Vagina (tissue), 2 donors: ENCODE measurements around the gene ZNF276. TPM values are rescaled to one million over a fixed set of nuclear protein-coding genes. Genes with fewer than 3 reads are reported as not detected.

Experiments used
- DNase-seq, 2 donors: peaks; one replicate each; pipeline ENCODE4 v3.0.0-alpha.2; 2017; ENCODE audit errors: extremely low spot score in 2 of 2
- H3K27ac ChIP-seq: fragments of 200-600 bp; sonication (generic); one replicate; pipeline ENCODE4 v1.5.1; 2019
- H3K27me3 ChIP-seq: fragments of 200-600 bp; sonication (generic); one replicate; pipeline ENCODE4 v1.5.1; 2019
- H3K36me3 ChIP-seq, 2 donors: fragments of 200-600 bp; sonication (generic); one replicate each; pipeline ENCODE4 v1.5.1; 2017 to 2019
- H3K4me1 ChIP-seq: fragments of 200-600 bp; sonication (generic); one replicate; pipeline ENCODE4 v1.5.1; 2019
- H3K4me3 ChIP-seq, 2 donors: fragments of 200-600 bp; sonication (generic); 1 replicate in 1 of 2; 2 replicates in 1 of 2; pipeline ENCODE4 v1.5.1; 2016 to 2019
- H3K9me3 ChIP-seq: fragments of 200-600 bp; sonication (generic); one replicate; pipeline ENCODE4 v1.5.1; 2019
- POLR2A ChIP-seq, 2 donors: fragments of 450-650 bp; IDR thresholded peaks; one replicate each; pipeline ENCODE4 v1.6.1; 2017; ENCODE audit warnings: antibody characterized with exemption in 2 of 2, mild to moderate bottlenecking in 2 of 2, moderate library complexity in 2 of 2
- POLR2AphosphoS5 ChIP-seq, 2 donors: sonication (generic); formaldehyde crosslinking; IDR thresholded peaks; one replicate each; pipeline ENCODE4 v1.9.0; 2017; ENCODE audit warnings: antibody characterized with exemption in 2 of 2, mild to moderate bottlenecking in 2 of 2, low read depth in 1 of 2; ENCODE audit not compliant: insufficient read depth in 1 of 2
- intact Hi-C: fragments of 100-400 bp; cut with DNase I; formaldehyde crosslinking; loops from one replicate; pipeline ENCODE4 v1.15.1; 2023
- total RNA-seq: library from RNA; depleted of rRNA; stranded (reverse); fragments of >200 nt; gene quantifications from one replicate; pipeline ENCODE4 v1.2.3, GENCODE V29; 2016
- TF ChIP-seq, protein P1 (sequence below), 3 experiments: fragments of 450-650 bp in 2 of 3; fragments of 200-600 bp in 1 of 3; sonication (generic) in 1 of 3; IDR thresholded peaks; one replicate each; pipeline ENCODE4 v1.5.1; 2017 to 2019; ENCODE audit warnings: antibody characterized with exemption in 3 of 3, mild to moderate bottlenecking in 2 of 3, moderate library complexity in 2 of 3

Gene ZNF276
- total RNA-seq, 1 donor from 2014 or later, result 57.0 TPM

DNA sequence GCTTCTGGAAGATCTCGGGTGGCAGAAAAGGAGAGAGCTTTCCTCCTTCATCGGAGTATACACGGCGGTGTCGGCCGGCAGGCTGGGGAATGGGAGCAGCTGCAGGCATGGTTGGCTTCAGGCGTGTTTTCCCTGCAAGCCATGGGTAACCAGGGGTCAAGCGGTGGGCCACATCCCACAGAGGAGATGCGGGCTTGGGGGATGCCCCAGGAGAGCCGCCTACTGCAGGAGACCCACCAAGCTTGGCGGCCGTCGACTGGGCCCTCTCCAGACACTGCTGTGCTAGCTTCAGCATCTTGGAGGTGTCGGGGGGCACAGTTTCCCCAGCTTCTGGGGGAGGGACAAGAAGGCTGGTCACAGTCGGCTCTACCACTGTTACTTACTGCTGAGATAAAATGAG is 4.8 kb upstream of the ZNF276 start:
- Histone ChIP-seq H3K36me3 (no peaks in the 10 kb centered on the region), H3K27me3 (no peaks in the 10 kb centered on the region), H3K4me3 (no peak overlapping the region), H3K27ac (no peak overlapping the region), H3K4me1 (peaks cover 23% of the 10 kb centered on the region), H3K9me3 (no peaks in the 10 kb centered on the region)
- no peak for TF ChIP-seq POLR2A (IDR thresholded peaks at IDR 0.05)
- TF ChIP-seq, protein P1, sequence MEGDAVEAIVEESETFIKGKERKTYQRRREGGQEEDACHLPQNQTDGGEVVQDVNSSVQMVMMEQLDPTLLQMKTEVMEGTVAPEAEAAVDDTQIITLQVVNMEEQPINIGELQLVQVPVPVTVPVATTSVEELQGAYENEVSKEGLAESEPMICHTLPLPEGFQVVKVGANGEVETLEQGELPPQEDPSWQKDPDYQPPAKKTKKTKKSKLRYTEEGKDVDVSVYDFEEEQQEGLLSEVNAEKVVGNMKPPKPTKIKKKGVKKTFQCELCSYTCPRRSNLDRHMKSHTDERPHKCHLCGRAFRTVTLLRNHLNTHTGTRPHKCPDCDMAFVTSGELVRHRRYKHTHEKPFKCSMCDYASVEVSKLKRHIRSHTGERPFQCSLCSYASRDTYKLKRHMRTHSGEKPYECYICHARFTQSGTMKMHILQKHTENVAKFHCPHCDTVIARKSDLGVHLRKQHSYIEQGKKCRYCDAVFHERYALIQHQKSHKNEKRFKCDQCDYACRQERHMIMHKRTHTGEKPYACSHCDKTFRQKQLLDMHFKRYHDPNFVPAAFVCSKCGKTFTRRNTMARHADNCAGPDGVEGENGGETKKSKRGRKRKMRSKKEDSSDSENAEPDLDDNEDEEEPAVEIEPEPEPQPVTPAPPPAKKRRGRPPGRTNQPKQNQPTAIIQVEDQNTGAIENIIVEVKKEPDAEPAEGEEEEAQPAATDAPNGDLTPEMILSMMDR (IDR thresholded peaks at IDR 0.05), result no peak
- TF ChIP-seq POLR2AphosphoS5 (IDR thresholded peaks at IDR 0.05; ENCODE audit: insufficient read depth in 1 of 2, low read depth in 1 of 2), result no peak
- no peak for DNase-seq
- intact Hi-C loops, result no loop called here

DNA sequence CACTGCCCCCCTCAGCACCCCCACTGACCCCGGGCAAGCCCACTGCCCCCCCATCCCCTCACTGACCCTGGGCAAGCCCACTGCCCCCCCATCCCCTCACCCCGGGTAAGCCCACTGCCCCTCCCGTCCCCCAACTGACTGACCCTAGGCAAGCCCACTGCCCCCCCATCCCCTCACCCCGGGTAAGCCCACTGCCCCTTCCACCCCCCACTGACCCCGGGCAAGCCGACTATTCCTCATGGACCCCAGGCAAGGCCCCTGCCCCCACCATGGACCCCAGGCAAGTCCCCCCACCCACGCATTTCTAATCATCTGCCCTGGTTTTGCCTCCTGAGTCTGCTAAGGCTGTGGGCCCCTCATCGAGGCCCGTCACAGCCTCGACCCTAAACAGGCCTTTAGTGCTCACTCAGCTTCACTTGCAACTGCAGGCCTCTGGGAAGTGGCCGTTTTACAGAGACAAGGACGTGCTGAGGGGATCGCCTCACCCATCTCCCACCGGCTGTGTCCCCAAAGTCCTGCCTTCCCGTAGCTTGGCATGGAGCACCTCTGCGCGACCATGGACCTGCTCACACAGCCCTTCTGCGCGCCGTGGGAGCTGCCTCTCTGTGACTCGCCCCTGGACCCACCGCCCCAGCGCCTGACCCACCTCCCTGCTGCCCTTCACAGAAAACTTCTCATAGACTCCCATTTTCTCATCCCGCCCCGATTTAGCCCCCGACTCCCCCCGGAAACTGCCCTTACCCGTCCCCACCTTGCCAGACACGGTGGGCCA is 4.2 kb upstream of the ZNF276 start:
- Histone ChIP-seq H3K9me3 (no peaks in the 10 kb centered on the region), H3K27ac (no peak overlapping the region), H3K36me3 (no peaks in the 10 kb centered on the region), H3K4me3 (no peak overlapping the region), H3K27me3 (no peaks in the 10 kb centered on the region), H3K4me1 (peaks cover 20% of the 10 kb centered on the region)
- DNase-seq, result no peak
- intact Hi-C loops, result no loop called here
- no peak for TF ChIP-seq POLR2AphosphoS5 (IDR thresholded peaks at IDR 0.05; ENCODE audit: insufficient read depth in 1 of 2, low read depth in 1 of 2)
- TF ChIP-seq, protein P1 (IDR thresholded peaks at IDR 0.05), result no peak
- no peak for TF ChIP-seq POLR2A (IDR thresholded peaks at IDR 0.05)

DNA sequence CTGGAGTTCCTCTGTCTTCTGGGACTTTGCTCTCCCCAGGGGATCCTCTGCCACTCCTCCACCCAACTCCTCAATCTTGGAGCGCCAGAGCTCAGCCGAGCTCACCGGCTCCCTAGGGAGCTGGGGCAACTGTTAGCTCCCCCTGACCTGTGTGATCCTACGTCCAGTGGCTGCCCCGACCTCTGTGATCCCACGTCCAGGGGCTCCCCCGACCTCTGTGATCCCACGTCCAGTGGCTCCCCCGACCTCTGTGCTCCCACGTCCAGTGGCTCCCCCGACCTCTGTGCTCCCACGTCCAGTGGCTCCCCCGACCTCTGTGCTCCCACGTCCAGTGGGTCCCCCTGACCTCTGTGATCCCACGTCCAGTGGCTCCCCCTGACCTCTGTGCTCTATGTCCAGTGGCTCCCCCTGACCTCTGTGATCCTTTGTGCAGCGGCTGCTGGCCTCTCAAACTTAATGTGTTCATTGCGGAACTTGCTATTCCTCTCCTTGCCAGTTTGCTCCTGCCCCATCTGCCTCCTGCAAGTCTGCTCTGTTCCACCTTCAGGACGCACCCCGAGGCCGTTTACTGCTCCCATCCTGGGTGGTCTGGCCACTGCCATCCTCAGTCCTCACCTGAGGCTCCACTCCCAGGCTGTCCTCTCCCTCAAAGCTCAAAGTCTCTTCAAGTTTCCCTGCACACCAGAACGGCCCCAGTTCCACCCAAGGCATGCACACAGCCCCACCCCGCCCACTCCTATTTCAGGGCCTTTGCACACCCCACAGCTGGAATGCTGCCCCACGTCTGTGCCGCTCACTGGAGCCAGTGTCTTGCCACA is 3.4 kb upstream of the ZNF276 start:
- DNase-seq, result no peak
- no peak overlapping the region for H3K27ac ChIP-seq
- H3K9me3 ChIP-seq, result no peaks in the 10 kb centered on the region
- H3K4me3 ChIP-seq, result no peak overlapping the region
- TF ChIP-seq POLR2AphosphoS5 (IDR thresholded peaks at IDR 0.05; ENCODE audit: insufficient read depth in 1 of 2, low read depth in 1 of 2) (no peak), POLR2A (IDR thresholded peaks at IDR 0.05) (no peak)
- TF ChIP-seq, protein P1 (IDR thresholded peaks at IDR 0.05), result no peak
- H3K4me1 ChIP-seq, result peaks cover 24% of the 10 kb centered on the region
- H3K36me3 ChIP-seq, result peaks cover 0 to 2% of the 10 kb centered on the region in 2 donors
- H3K27me3 ChIP-seq, result no peaks in the 10 kb centered on the region
- intact Hi-C loops, result no loop called here

DNA sequence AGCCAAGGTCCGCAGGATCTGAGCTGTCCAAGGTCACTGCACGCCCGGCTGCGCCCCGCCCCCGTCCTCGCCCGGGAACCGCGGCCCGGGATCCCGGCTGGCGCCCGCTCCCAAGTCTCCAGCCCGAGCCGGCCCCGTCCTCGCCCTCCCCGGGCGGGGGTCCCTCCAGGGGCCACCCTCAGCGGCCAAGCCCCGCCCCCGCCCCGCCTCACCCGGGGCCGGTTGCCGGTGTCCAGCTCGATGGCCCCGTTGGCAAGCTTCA is 855 bp upstream of the ZNF276 start:
- Histone ChIP-seq H3K27ac (peak overlapping the region; percentile 97), H3K36me3 (peaks cover 0 to 17% of the 10 kb centered on the region in 2 donors), H3K27me3 (no peaks in the 10 kb centered on the region), H3K4me1 (peaks cover 40% of the 10 kb centered on the region), H3K9me3 (no peaks in the 10 kb centered on the region), H3K4me3 (peak overlapping the region; percentile 80 to 91)
- intact Hi-C loops, result loop anchor here (5.0 kb wide), 1 partner anchor 978 kb away; no protein-coding TSS in a partner anchor
- TF ChIP-seq POLR2AphosphoS5 (IDR thresholded peaks at IDR 0.05; ENCODE audit: insufficient read depth in 1 of 2, low read depth in 1 of 2) (no peak), POLR2A (IDR thresholded peaks at IDR 0.05) (no peak)
- TF ChIP-seq, protein P1 (IDR thresholded peaks at IDR 0.05), result no peak
- DNase-seq, result no peak
